CD14-positive monocyte (primary cell): ENCODE measurements around the gene FSD1. TPM values are rescaled to one million over a fixed set of nuclear protein-coding genes. Genes with fewer than 3 reads are reported as not detected.
A peak's percentile ranks its signal among the peaks of the same experiment; 100 is the strongest.

Experiments
- DNase-seq, 3 donors: peaks; one replicate each; pipeline ENCODE4 v3.0.0-alpha.2; 2011 to 2022
- H2AFZ ChIP-seq: 2 replicates; pipeline ENCODE4 v1.6.0; 2012; ENCODE audit warnings: mild to moderate bottlenecking, low read depth, low read length, inconsistent platforms; ENCODE audit not compliant: insufficient read depth, poor library complexity, severe bottlenecking
- H3K27ac ChIP-seq, 2 donors: 1 replicate in 1 of 2; 2 replicates in 1 of 2; pipeline ENCODE4 v1.5.1; 2012 to 2013; ENCODE audit warnings: low read length in 2 of 2, control low read depth in 1 of 2, inconsistent platforms in 1 of 2, low read depth in 1 of 2, mild to moderate bottlenecking in 1 of 2
- H3K27me3 ChIP-seq, 2 donors: one replicate each; pipeline versions ENCODE4 v1.6.0 to v1.6.1; 2011 to 2013; ENCODE audit warnings: low read length in 2 of 2; ENCODE audit not compliant: control insufficient read depth in 2 of 2, insufficient read depth in 2 of 2
- H3K36me3 ChIP-seq, 2 donors: replicated peaks in 1 of 2; 1 replicate in 1 of 2; 2 replicates in 1 of 2; pipeline versions ENCODE4 v1.5.1 to v1.6.1; 2012 to 2013; ENCODE audit warnings: low read length in 2 of 2, control low read depth in 1 of 2, inconsistent platforms in 1 of 2, mild to moderate bottlenecking in 1 of 2; ENCODE audit not compliant: insufficient read depth in 2 of 2, control insufficient read depth in 1 of 2
- H3K4me1 ChIP-seq, 2 donors: 1 replicate in 1 of 2; 2 replicates in 1 of 2; pipeline versions ENCODE4 v1.5.1 to v1.6.1; 2012 to 2013; ENCODE audit warnings: low read length in 2 of 2, control low read depth in 1 of 2, inconsistent platforms in 1 of 2, mild to moderate bottlenecking in 1 of 2, moderate library complexity in 1 of 2; ENCODE audit not compliant: insufficient read depth in 2 of 2, control insufficient read depth in 1 of 2
- H3K4me2 ChIP-seq: replicated peaks from 2 replicates; pipeline ENCODE3; 2012; ENCODE audit warnings: low read length, moderate library complexity, mild to moderate bottlenecking; ENCODE audit not compliant: poor library complexity, severe bottlenecking; ENCODE audit errors: extremely low read depth
- H3K4me3 ChIP-seq, 3 experiments: fragments of 200-600 bp in 1 of 3; sonication (generic) in 1 of 3; replicated peaks in 1 of 3; 1 replicate in 2 of 3; 2 replicates in 1 of 3; pipeline ENCODE4 v1.5.1; 2011 to 2013; ENCODE audit warnings: low read length in 3 of 3, mild to moderate bottlenecking in 3 of 3, control low read depth in 2 of 3, low read depth in 2 of 3, inconsistent platforms in 1 of 3, moderate library complexity in 1 of 3
- H3K79me2 ChIP-seq: 2 replicates; pipeline ENCODE4 v1.6.0; 2012; ENCODE audit warnings: mild to moderate bottlenecking, control low read depth, inconsistent platforms, low read length, moderate library complexity; ENCODE audit not compliant: insufficient read depth
- H3K9ac ChIP-seq: 2 replicates; pipeline ENCODE4 v1.6.0; 2017; ENCODE audit warnings: low read length, mild to moderate bottlenecking; ENCODE audit not compliant: insufficient read depth, poor library complexity, severe bottlenecking
- H3K9me3 ChIP-seq, 2 donors: replicated peaks in 1 of 2; 1 replicate in 1 of 2; 2 replicates in 1 of 2; pipeline versions ENCODE4 v1.5.1 to v1.6.1; 2012 to 2013; ENCODE audit warnings: low read length in 2 of 2, control low read depth in 1 of 2; ENCODE audit not compliant: control insufficient read depth in 1 of 2, insufficient read depth in 1 of 2
- H4K20me1 ChIP-seq: 2 replicates; pipeline ENCODE4 v1.6.0; 2012; ENCODE audit warnings: mild to moderate bottlenecking, low read length, control low read depth, moderate library complexity; ENCODE audit not compliant: insufficient read depth
- H3K27ac Mint-ChIP-seq, 7 donors: one replicate each; pipeline ENCODE4 v1.8.0; 2020; ENCODE audit warnings: mild to moderate bottlenecking in 7 of 7, mixed read lengths in 7 of 7, moderate library complexity in 6 of 7, inconsistent platforms in 2 of 7
- H3K27me3 Mint-ChIP-seq, 3 donors: one replicate each; pipeline ENCODE4 v1.8.0; 2021 to 2022; ENCODE audit warnings: low read depth in 3 of 3, mild to moderate bottlenecking in 3 of 3, mixed read lengths in 3 of 3, moderate library complexity in 3 of 3, inconsistent platforms in 1 of 3
- H3K36me3 Mint-ChIP-seq, 2 donors: one replicate each; pipeline ENCODE4 v1.8.0; 2020; ENCODE audit warnings: mixed read lengths in 2 of 2, inconsistent platforms in 1 of 2, mild to moderate bottlenecking in 1 of 2
- H3K4me1 Mint-ChIP-seq: one replicate; pipeline ENCODE4 v1.8.0; 2020; ENCODE audit warnings: mild to moderate bottlenecking, mixed read lengths
- H3K4me3 Mint-ChIP-seq, 2 donors: one replicate each; pipeline ENCODE4 v1.8.0; 2020; ENCODE audit warnings: mild to moderate bottlenecking in 2 of 2, mixed read lengths in 2 of 2, moderate library complexity in 1 of 2
- H3K9me3 Mint-ChIP-seq, 7 donors: one replicate each; pipeline ENCODE4 v1.8.0; 2020 to 2022; ENCODE audit warnings: mixed read lengths in 7 of 7, mild to moderate bottlenecking in 6 of 7, moderate library complexity in 6 of 7, inconsistent platforms in 2 of 7
- CTCF ChIP-seq: fragments of 200-600 bp; IDR thresholded peaks from one replicate; pipeline ENCODE4 v1.8.0; 2022; ENCODE audit warnings: antibody characterized with exemption, mild to moderate bottlenecking
- WGBS: methylation state at CpG from one replicate; pipeline ENCODE4 v1.1.5; 2013; ENCODE audit warnings: missing lambda C conversion rate; ENCODE audit not compliant: insufficient coverage; 5-methylcytosine and 5-hydroxymethylcytosine counted together
- intact Hi-C, 2 donors: fragments of 100-400 bp; cut with micrococcal nuclease; formaldehyde crosslinking; loops; one replicate each; pipeline versions ENCODE4 v1.15.0 to v1.15.1; 2023
- polyA plus RNA-seq, 3 donors: library from polyadenylated mRNA; depleted of rRNA in 1 of 3; unstranded in 2 of 3; stranded (reverse) in 1 of 3; fragments of 300-500 nt in 2 of 3; fragments of >200 nt in 1 of 3; fragmentation: Illumina TruSeq in 2 of 3; gene quantifications; 1 replicate in 2 of 3; 2 replicates in 1 of 3; pipeline ENCODE4 v1.2.3, GENCODE V29; 2012 to 2021

The FSD1 gene
- polyA plus RNA-seq, 3 donors = 0.39 TPM; not detected in 2

- Histone ChIP-seq H3K27ac (no peak overlapping the region), H3K9ac (no peak overlapping the region), H3K4me2 (no peak overlapping the region), H4K20me1 (peaks cover 5% of the 10 kb centered on the region), H3K9me3 (no peaks in the 10 kb centered on the region), H3K36me3 (peaks cover 15 to 55% of the 10 kb centered on the region in 2 donors), H2AFZ (no peak overlapping the region), H3K79me2 (no peaks in the 10 kb centered on the region), H3K4me1 (no peaks in the 10 kb centered on the region), H3K27me3 (no peaks in the 10 kb centered on the region), H3K4me3 (no peak overlapping the region)
- H3K27me3 Mint-ChIP-seq = peaks cover 0 to 6% (median 1%) of the 10 kb centered on the region in 3 donors
- no peak overlapping the region for H3K4me3 Mint-ChIP-seq
- no peak for TF ChIP-seq CTCF
- 92% methylated on average over 8 of the region's 8 CpGs for WGBS
- peak overlapping the region in 1 of 7 donors; percentile 21 for H3K27ac Mint-ChIP-seq
- H3K4me1 Mint-ChIP-seq = peaks cover 8% of the 10 kb centered on the region
- peaks cover 47 to 71% of the 10 kb centered on the region in 2 donors for H3K36me3 Mint-ChIP-seq
- no peak for DNase-seq
- intact Hi-C loops = loop anchor here (5.0 kb wide), 2 partner anchors 83 to 103 kb away; partner anchors contain the start of gene YJU2 (in 1 of the 2)
- no peaks in the 10 kb centered on the region for H3K9me3 Mint-ChIP-seq
These were observed 45.7 kb downstream of the FSD1 start for GRCh38 chr19:4350111-4350510.

GRCh38 chr19:4350726-4351125 is 46.3 kb downstream of the FSD1 start:
- peaks cover 41 to 69% of the 10 kb centered on the region in 2 donors for H3K36me3 Mint-ChIP-seq
- peak overlapping the region in 1 of 7 donors; percentile 50 for H3K27ac Mint-ChIP-seq
- Histone ChIP-seq H3K4me3 (no peak overlapping the region), H3K9me3 (no peaks in the 10 kb centered on the region), H4K20me1 (peaks cover 5% of the 10 kb centered on the region), H3K9ac (no peak overlapping the region), H3K4me1 (no peaks in the 10 kb centered on the region), H3K4me2 (no peak overlapping the region), H2AFZ (no peak overlapping the region), H3K27ac (no peak overlapping the region), H3K36me3 (peaks cover 11 to 54% of the 10 kb centered on the region in 2 donors), H3K27me3 (no peaks in the 10 kb centered on the region), H3K79me2 (no peaks in the 10 kb centered on the region)
- intact Hi-C loops = loop anchor here (5.0 kb wide), 2 partner anchors 83 to 103 kb away; partner anchors contain the start of gene YJU2 (in 1 of the 2)
- H3K27me3 Mint-ChIP-seq = peaks cover 0 to 6% (median 1%) of the 10 kb centered on the region in 3 donors
- no peak for DNase-seq
- no peak for TF ChIP-seq CTCF
- WGBS = 98% methylated on average over 9 of the region's 9 CpGs
- no peaks in the 10 kb centered on the region for H3K9me3 Mint-ChIP-seq
- peaks cover 8% of the 10 kb centered on the region for H3K4me1 Mint-ChIP-seq
- no peak overlapping the region for H3K4me3 Mint-ChIP-seq
